A549 (cell line): Measurements from ENCODE around the gene FRMD7.

ENCODE experiments used
- CBX2 ChIP-seq: fragments of 200-600 bp; sonication (generic); IDR thresholded peaks from 2 replicates; pipeline ENCODE4 v1.6.1; 2016; ENCODE audit warnings: low read depth, mild to moderate bottlenecking, borderline replicate concordance
- CEBPB ChIP-seq, 2 experiments: fragments of >200 bp in 1 of 2; sonication (Bioruptor Twin) in 1 of 2; formaldehyde crosslinking in 1 of 2; IDR thresholded peaks; 2 replicates each; pipeline ENCODE4 v1.6.1; 2012 to 2016
- CTCF ChIP-seq: fragments of >200 bp; sonication (Bioruptor Twin); formaldehyde crosslinking; IDR thresholded peaks from 3 replicates; pipeline ENCODE4 v1.5.1; 2016
- EP300 ChIP-seq, 2 experiments: fragments of >200 bp; sonication (Bioruptor Twin); formaldehyde crosslinking; IDR thresholded peaks; 2 replicates in 1 of 2; 3 replicates in 1 of 2; pipeline ENCODE4 v1.6.1; 2016 to 2017
- ESRRA ChIP-seq: fragments of 150-350 bp; IDR thresholded peaks from 2 replicates; pipeline ENCODE4 v1.6.1; 2014; ENCODE audit warnings: mild to moderate bottlenecking, low read length, borderline replicate concordance
- HDAC2 ChIP-seq: fragments of 200-600 bp; sonication (generic); IDR thresholded peaks from 2 replicates; pipeline ENCODE4 v1.6.1; 2016
- KDM1A ChIP-seq: fragments of 200-600 bp; sonication (generic); IDR thresholded peaks from 2 replicates; pipeline ENCODE4 v1.6.1; 2016; ENCODE audit warnings: low read depth, mild to moderate bottlenecking
- PBX3 ChIP-seq: IDR thresholded peaks from 2 replicates; pipeline ENCODE4 v1.6.1; 2012
- POLR2A ChIP-seq: IDR thresholded peaks from 2 replicates; pipeline ENCODE4 v1.6.1; 2012; ENCODE audit warnings: mild to moderate bottlenecking, low read length
- RAD21 ChIP-seq, 2 experiments: fragments of >200 bp in 1 of 2; sonication (Bioruptor Twin) in 1 of 2; formaldehyde crosslinking in 1 of 2; IDR thresholded peaks in 1 of 2; conservative IDR thresholded peaks in 1 of 2; 2 replicates in 1 of 2; 3 replicates in 1 of 2; pipeline ENCODE4 v1.6.1; 2012 to 2018; ENCODE audit warnings: inconsistent platforms in 1 of 2
- RCOR1 ChIP-seq: fragments of 150-350 bp; IDR thresholded peaks from 2 replicates; pipeline ENCODE4 v1.6.1; 2014; ENCODE audit warnings: antibody characterized with exemption, low read length, low read depth
- SREBF2 ChIP-seq: fragments of 450-650 bp; IDR thresholded peaks from 2 replicates; pipeline ENCODE4 v1.6.1; 2014; ENCODE audit warnings: mild to moderate bottlenecking, moderate library complexity
- USF2 ChIP-seq: fragments of 450-650 bp; IDR thresholded peaks from 2 replicates; pipeline ENCODE4 v1.6.1; 2014; ENCODE audit warnings: antibody characterized with exemption

GRCh38 chrX:132058975-132059374, 68.8 kb downstream of the FRMD7 start:
- no peak for TF ChIP-seq CBX2
- TF ChIP-seq USF2, result no peak
- no peak for TF ChIP-seq ESRRA
- TF ChIP-seq CTCF, result no peak
- TF ChIP-seq SREBF2, result no peak
- TF ChIP-seq PBX3, result no peak
- TF ChIP-seq RCOR1, result no peak
- TF ChIP-seq RAD21 (conservative IDR thresholded peaks at IDR 0.05 in 1 of 2, IDR thresholded peaks at IDR 0.05 in 1 of 2), result no peak
- no peak for TF ChIP-seq KDM1A
- TF ChIP-seq HDAC2, result no peak
- TF ChIP-seq POLR2A, result no peak
- no peak for TF ChIP-seq EP300 (IDR thresholded peaks at IDR 0.05)
- TF ChIP-seq CEBPB (IDR thresholded peaks at IDR 0.05), result no peak
